ENCODE data around the gene PRMT7.

GRCh38 chr16:68355447-68356248, 44.8 kb downstream of the PRMT7 start:
- peak in 1 of 3 experiments; percentile 6 for TF ChIP-seq CTCF (optimal IDR thresholded peaks at IDR 0.05 in 1 of 3, IDR thresholded peaks at IDR 0.05 in 1 of 3, conservative IDR thresholded peaks at IDR 0.05 in 1 of 3; ENCODE audit: extremely low read depth in 1 of 3, insufficient read depth in 2 of 3, low read length in 3 of 3)
- TF ChIP-seq EZH2 (IDR thresholded peaks at IDR 0.05; ENCODE audit: low read length) = no peak

Measured in keratinocyte (primary cell).